H9 (cell line): ENCODE data around the gene KCNMA1. TPM values are rescaled to one million over a fixed set of nuclear protein-coding genes. Genes with fewer than 3 reads are reported as not detected.

ENCODE experiments used
- DNase-seq: peaks from one replicate; pipeline ENCODE4 v3.0.0-alpha.2; 2017
- H2AFZ ChIP-seq: one replicate; pipeline ENCODE4 v1.6.1; 2013; ENCODE audit warnings: mild to moderate bottlenecking, low read length, control low read depth, moderate library complexity
- H2AK5ac ChIP-seq: 2 replicates; pipeline ENCODE4 v1.6.1; 2013; ENCODE audit warnings: low read length, control low read depth, mixed read lengths; ENCODE audit not compliant: insufficient read length
- H2BK120ac ChIP-seq: one replicate; pipeline ENCODE4 v1.6.1; 2013; ENCODE audit warnings: low read depth, mild to moderate bottlenecking, low read length, control low read depth, inconsistent platforms; ENCODE audit not compliant: poor library complexity, severe bottlenecking
- H2BK12ac ChIP-seq: 2 replicates; pipeline ENCODE4 v1.6.1; 2013; ENCODE audit warnings: low read length, control low read depth, mixed read lengths, low read depth; ENCODE audit not compliant: insufficient read length
- H2BK15ac ChIP-seq: 2 replicates; pipeline ENCODE4 v1.6.1; 2013; ENCODE audit warnings: low read depth, low read length, control low read depth
- H2BK20ac ChIP-seq: one replicate; pipeline ENCODE4 v1.6.1; 2013; ENCODE audit warnings: low read depth, mild to moderate bottlenecking, low read length, control low read depth, inconsistent platforms; ENCODE audit not compliant: poor library complexity, severe bottlenecking
- H2BK5ac ChIP-seq: 2 replicates; pipeline ENCODE4 v1.6.1; 2013; ENCODE audit warnings: low read length, control low read depth, mixed read lengths; ENCODE audit not compliant: insufficient read length
- H3K14ac ChIP-seq: 2 replicates; pipeline ENCODE4 v1.6.1; 2013; ENCODE audit warnings: low read length, control low read depth; ENCODE audit not compliant: insufficient read depth
- H3K18ac ChIP-seq: 2 replicates; pipeline ENCODE4 v1.6.1; 2013; ENCODE audit warnings: low read depth, mild to moderate bottlenecking, mixed read lengths, low read length, control low read depth; ENCODE audit not compliant: insufficient read length
- H3K23ac ChIP-seq: 2 replicates; pipeline ENCODE4 v1.6.1; 2013; ENCODE audit warnings: low read length, control low read depth, mixed read lengths, low read depth; ENCODE audit not compliant: insufficient read length
- H3K23me2 ChIP-seq: 2 replicates; pipeline ENCODE4 v1.6.1; 2013; ENCODE audit warnings: low read depth, mild to moderate bottlenecking, mixed read lengths, low read length, control low read depth; ENCODE audit not compliant: insufficient read length, poor library complexity, severe bottlenecking
- H3K27ac ChIP-seq: 2 replicates; pipeline ENCODE4 v1.5.1; 2013; ENCODE audit warnings: low read length, control low read depth, mixed read lengths, low read depth; ENCODE audit not compliant: insufficient read length
- H3K27me3 ChIP-seq: 2 replicates; pipeline ENCODE4 v1.6.1; 2013; ENCODE audit warnings: low read length, control low read depth, inconsistent platforms; ENCODE audit not compliant: insufficient read depth
- H3K4ac ChIP-seq: 2 replicates; pipeline ENCODE4 v1.6.1; 2013; ENCODE audit warnings: low read depth, mild to moderate bottlenecking, control low read depth, inconsistent platforms, low read length, moderate library complexity
- H3K4me1 ChIP-seq: 2 replicates; pipeline ENCODE4 v1.6.1; 2013; ENCODE audit warnings: low read length, control low read depth, inconsistent platforms; ENCODE audit not compliant: insufficient read depth
- H3K4me2 ChIP-seq: 2 replicates; pipeline ENCODE4 v1.6.1; 2013; ENCODE audit warnings: low read length, control low read depth, mixed read lengths; ENCODE audit not compliant: insufficient read length, insufficient read depth
- H3K56ac ChIP-seq: 2 replicates; pipeline ENCODE4 v1.6.1; 2013; ENCODE audit warnings: low read depth, mild to moderate bottlenecking, mixed read lengths, low read length, control low read depth; ENCODE audit not compliant: insufficient read length
- H3K79me1 ChIP-seq: 2 replicates; pipeline ENCODE4 v1.6.1; 2013; ENCODE audit warnings: low read depth, mild to moderate bottlenecking, moderate library complexity, low read length, control low read depth, inconsistent platforms; ENCODE audit not compliant: insufficient read depth, poor library complexity, severe bottlenecking
- H3K79me2 ChIP-seq: 2 replicates; pipeline ENCODE4 v1.6.1; 2013; ENCODE audit warnings: low read length, control low read depth, inconsistent platforms; ENCODE audit not compliant: insufficient read depth
- H3K9ac ChIP-seq: 2 replicates; pipeline ENCODE4 v1.6.1; 2013; ENCODE audit warnings: low read length, control low read depth, mixed read lengths; ENCODE audit not compliant: insufficient read length; ENCODE audit errors: extremely low read depth
- H3K9me3 ChIP-seq: one replicate; pipeline ENCODE4 v1.6.1; 2013; ENCODE audit warnings: low read depth, low read length, inconsistent platforms; ENCODE audit not compliant: control insufficient read depth
- H3T11ph ChIP-seq: one replicate; pipeline ENCODE4 v1.6.1; 2013; ENCODE audit warnings: mild to moderate bottlenecking, low read length, control low read depth, inconsistent platforms
- H4K20me1 ChIP-seq: one replicate; pipeline ENCODE4 v1.6.1; 2013; ENCODE audit not compliant: control insufficient read depth, insufficient read length, insufficient read depth
- H4K5ac ChIP-seq: 2 replicates; pipeline ENCODE4 v1.6.1; 2013; ENCODE audit warnings: low read depth, mild to moderate bottlenecking, mixed read lengths, low read length, control low read depth; ENCODE audit not compliant: insufficient read length
- H4K8ac ChIP-seq: replicated peaks from 2 replicates; pipeline ENCODE4 v1.6.1; 2013; ENCODE audit warnings: low read length, control low read depth, mixed read lengths, low read depth; ENCODE audit not compliant: insufficient read length
- H4K91ac ChIP-seq: 2 replicates; pipeline ENCODE4 v1.6.1; 2013; ENCODE audit warnings: low read depth, mild to moderate bottlenecking, moderate library complexity, mixed read lengths, low read length, control low read depth; ENCODE audit not compliant: insufficient read length
- H3K27ac Mint-ChIP-seq, 3 experiments: 2 replicates in 2 of 3; 3 replicates in 1 of 3; pipeline ENCODE4 v1.8.0; 2020 to 2021; ENCODE audit warnings: mixed read lengths in 3 of 3, mild to moderate bottlenecking in 1 of 3, moderate library complexity in 1 of 3
- H3K27me3 Mint-ChIP-seq: 2 replicates; pipeline ENCODE4 v1.8.0; 2021; ENCODE audit warnings: low read depth, mild to moderate bottlenecking, moderate library complexity, mixed read lengths
- H3K36me3 Mint-ChIP-seq, 3 experiments: 2 replicates in 2 of 3; 3 replicates in 1 of 3; pipeline ENCODE4 v1.8.0; 2020 to 2021; ENCODE audit warnings: low read depth in 3 of 3, mixed read lengths in 3 of 3; ENCODE audit not compliant: insufficient read depth in 1 of 3
- H3K4me1 Mint-ChIP-seq, 2 experiments: 2 replicates each; pipeline ENCODE4 v1.8.0; 2020; ENCODE audit warnings: mixed read lengths in 2 of 2
- H3K4me3 Mint-ChIP-seq, 2 experiments: 2 replicates in 1 of 2; 3 replicates in 1 of 2; pipeline ENCODE4 v1.8.0; 2020 to 2021; ENCODE audit warnings: mild to moderate bottlenecking in 2 of 2, mixed read lengths in 2 of 2, moderate library complexity in 1 of 2
- H3K9me3 Mint-ChIP-seq, 2 experiments: 2 replicates in 1 of 2; 3 replicates in 1 of 2; pipeline ENCODE4 v1.8.0; 2020; ENCODE audit warnings: mild to moderate bottlenecking in 2 of 2, mixed read lengths in 2 of 2, moderate library complexity in 1 of 2
- WGBS: extraction: QIAGEN DNeasy Blood & Tissue Kit; methylation state at CpG from one replicate; pipeline ENCODE4 v1.1.7; 2013; ENCODE audit warnings: missing lambda C conversion rate, low lambda C conversion rate, mixed read lengths; ENCODE audit not compliant: insufficient read length; ENCODE audit errors: extremely low coverage; 5-methylcytosine and 5-hydroxymethylcytosine counted together
- total RNA-seq: library from RNA; stranded (reverse); gene quantifications from 2 replicates; pipeline ENCODE4 v1.2.1, GENCODE V29; 2021
- TF ChIP-seq, protein P1 (sequence below): fragments of 200-600 bp; sonication (generic); conservative IDR thresholded peaks from 3 replicates; pipeline ENCODE4 v1.8.0; 2021; ENCODE audit warnings: antibody characterized with exemption, mild to moderate bottlenecking

The KCNMA1 gene
- total RNA-seq, 1 experiment from 2014 or later = 2.0 TPM

DNA sequence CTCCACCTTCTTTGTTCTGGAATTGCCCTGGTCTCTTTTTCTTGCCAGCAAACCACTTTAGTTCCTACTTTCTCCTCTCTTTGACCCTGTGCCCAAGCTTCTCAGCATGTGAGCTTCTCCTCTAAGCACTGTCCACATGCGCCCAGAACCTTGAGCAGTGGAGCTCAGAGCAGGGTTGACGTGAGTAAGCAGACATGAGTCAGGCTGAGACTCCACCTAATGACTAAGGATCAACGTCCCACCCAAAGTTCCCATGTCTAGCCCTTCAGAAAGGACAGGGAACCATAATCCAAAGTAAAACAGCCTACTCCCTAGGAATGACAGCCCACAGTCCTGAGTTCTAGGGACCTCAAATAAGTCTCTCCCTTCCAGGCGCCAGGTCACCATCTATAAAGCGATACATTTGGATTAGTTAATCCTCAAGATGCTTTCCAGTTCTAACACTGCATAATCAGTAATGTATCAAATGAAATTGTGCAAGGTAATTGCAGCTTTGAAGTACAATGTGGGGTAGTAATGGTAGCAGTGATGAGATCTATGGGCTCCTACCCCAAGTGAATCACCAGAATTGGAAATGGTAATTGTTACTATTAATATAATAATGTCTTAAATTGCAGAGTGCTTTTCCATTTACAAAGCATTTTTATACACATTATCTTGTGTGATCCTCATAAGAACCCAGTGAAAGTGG lies 44.5 kb downstream of the KCNMA1 start:
- no peak overlapping the region; a peak in 1 of 7 replicates for H3K27ac Mint-ChIP-seq

More for the DNA sequence above, 44.5 kb downstream of the KCNMA1 start:
- Histone ChIP-seq H3K79me2 (no peaks in the 10 kb centered on the region), H3K14ac (no peak overlapping the region), H4K20me1 (no peaks in the 10 kb centered on the region), H3K79me1 (no peaks in the 10 kb centered on the region), H4K8ac (no peak overlapping the region), H3K23ac (no peak overlapping the region), H2BK12ac (no peak overlapping the region), H3T11ph (no peak overlapping the region), H2AFZ (no peak overlapping the region), H3K4me2 (no peak overlapping the region), H3K27ac (no peak overlapping the region), H2BK5ac (no peak overlapping the region), H2AK5ac (no peak overlapping the region), H3K9me3 (no peaks in the 10 kb centered on the region), H4K91ac (no peak overlapping the region), H4K5ac (no peak overlapping the region), H3K18ac (no peak overlapping the region), H3K4ac (no peak overlapping the region), H2BK20ac (no peak overlapping the region), H3K9ac (no peak overlapping the region), H3K56ac (no peak overlapping the region), H3K23me2 (no peaks in the 10 kb centered on the region), H3K27me3 (no peaks in the 10 kb centered on the region), H3K4me1 (no peaks in the 10 kb centered on the region), H2BK15ac (no peak overlapping the region), H2BK120ac (no peak overlapping the region)
- H3K4me3 Mint-ChIP-seq = no peak overlapping the region
- no CpG with 5 or more reads among the region's 5 CpGs for WGBS
- H3K27me3 Mint-ChIP-seq = no peaks in the 10 kb centered on the region
- H3K36me3 Mint-ChIP-seq = peaks cover 0 to 2% (median 0%) of the 10 kb centered on the region in 3 experiments; a peak in 1 of 7 replicates
- H3K4me1 Mint-ChIP-seq = peaks cover 0 to 3% of the 10 kb centered on the region in 2 experiments; a peak in 2 of 4 replicates
- TF ChIP-seq, protein P1, sequence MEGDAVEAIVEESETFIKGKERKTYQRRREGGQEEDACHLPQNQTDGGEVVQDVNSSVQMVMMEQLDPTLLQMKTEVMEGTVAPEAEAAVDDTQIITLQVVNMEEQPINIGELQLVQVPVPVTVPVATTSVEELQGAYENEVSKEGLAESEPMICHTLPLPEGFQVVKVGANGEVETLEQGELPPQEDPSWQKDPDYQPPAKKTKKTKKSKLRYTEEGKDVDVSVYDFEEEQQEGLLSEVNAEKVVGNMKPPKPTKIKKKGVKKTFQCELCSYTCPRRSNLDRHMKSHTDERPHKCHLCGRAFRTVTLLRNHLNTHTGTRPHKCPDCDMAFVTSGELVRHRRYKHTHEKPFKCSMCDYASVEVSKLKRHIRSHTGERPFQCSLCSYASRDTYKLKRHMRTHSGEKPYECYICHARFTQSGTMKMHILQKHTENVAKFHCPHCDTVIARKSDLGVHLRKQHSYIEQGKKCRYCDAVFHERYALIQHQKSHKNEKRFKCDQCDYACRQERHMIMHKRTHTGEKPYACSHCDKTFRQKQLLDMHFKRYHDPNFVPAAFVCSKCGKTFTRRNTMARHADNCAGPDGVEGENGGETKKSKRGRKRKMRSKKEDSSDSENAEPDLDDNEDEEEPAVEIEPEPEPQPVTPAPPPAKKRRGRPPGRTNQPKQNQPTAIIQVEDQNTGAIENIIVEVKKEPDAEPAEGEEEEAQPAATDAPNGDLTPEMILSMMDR = no peak
- no peak for DNase-seq
- no peaks in the 10 kb centered on the region for H3K9me3 Mint-ChIP-seq
